NCI-H146 treated with DMSO at 0.1 percent for 48 hours (cell line): Measurements from ENCODE around the gene TMEM163.
"Not testable (repeated sequence)": the region's sequence is repeated elsewhere in the genome, so short reads cannot be mapped to it uniquely, and the experiment has no call there.

Source experiments
- DNase-seq: peaks from one replicate; lab custom pipeline; 2025; ENCODE audit not compliant: unreplicated experiment; lab: John Stamatoyannopoulos, UW

Gene TMEM163

DNA sequence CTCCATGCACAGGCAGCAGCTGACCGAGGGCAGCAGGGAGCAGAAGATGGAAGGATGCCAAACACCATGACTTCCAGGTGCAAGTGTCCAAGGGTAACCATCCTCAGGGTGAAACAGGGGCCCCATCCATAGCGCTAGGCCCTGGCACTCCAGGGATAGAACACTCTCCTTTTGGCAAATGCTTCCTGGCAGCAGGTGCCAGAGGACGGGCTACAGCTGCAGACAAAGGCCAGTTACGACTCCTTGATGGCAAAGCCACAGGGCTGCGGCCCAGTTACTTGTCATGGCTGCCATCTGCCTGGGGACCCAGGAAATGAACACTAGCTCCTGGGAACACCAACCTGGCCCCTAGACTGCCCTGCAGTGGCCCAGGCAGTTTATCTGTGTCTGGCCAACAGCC is 178.8 kb downstream of the TMEM163 start:
- peak; percentile 32 for DNase-seq

DNA sequence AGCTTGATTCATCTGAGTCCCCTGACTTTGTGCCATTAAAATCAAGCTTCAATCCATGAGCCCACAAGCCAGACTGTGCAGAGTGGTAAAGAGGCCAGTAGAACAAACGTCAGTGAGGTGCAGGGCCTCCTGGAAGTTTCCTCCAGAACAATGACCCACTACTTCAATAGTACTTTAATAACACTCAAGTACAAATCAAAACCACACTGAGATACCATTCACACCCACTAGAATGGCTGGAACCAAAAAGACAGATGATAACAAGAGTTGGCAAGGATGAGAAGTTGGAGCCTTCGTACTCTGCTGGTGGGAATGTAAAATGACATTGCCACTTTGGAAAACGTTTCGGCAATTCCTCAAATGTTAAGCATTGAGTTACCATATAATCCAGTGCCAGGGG is 181.1 kb downstream of the TMEM163 start:
- DNase-seq: no peak

DNA sequence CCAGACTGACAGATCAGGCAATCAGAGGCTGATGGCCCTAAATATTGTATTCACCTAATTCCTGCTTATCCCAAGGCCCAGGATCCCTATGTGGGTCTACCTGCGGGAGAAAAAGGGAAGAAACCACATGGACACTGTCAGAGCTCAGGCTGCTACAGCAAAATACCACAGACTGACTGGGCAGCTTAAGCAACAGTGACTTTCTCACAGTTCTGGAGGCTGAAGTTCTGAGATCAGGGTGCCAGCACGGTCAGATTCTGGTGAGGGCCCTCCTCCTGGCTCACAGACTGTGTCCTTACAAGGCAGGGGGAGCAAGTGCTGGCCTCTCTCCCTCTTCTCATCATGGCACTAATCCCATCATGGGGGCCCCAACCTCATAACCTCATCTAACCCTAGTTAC is 181.7 kb downstream of the TMEM163 start:
- no peak for DNase-seq

DNA sequence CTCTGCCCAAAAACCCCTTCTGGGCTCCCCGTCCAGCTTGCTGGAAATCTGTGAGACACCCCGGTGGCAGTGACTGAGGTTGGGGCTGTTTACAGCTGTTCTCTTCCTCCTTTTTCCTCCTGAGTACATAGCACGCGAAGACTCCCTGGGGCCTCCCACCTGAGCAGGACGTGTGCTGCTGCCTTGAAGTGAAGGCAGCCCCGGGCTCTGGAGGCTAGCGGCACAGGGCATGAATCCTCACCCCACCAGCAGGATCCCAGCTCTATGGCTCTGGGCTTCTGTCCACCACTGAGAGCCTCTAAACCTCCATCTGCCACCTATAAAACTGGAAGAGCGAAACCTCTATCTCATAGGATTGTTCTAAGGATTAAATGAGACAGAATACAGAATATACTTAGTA is 182.5 kb downstream of the TMEM163 start:
- peak; percentile 23 for DNase-seq

DNA sequence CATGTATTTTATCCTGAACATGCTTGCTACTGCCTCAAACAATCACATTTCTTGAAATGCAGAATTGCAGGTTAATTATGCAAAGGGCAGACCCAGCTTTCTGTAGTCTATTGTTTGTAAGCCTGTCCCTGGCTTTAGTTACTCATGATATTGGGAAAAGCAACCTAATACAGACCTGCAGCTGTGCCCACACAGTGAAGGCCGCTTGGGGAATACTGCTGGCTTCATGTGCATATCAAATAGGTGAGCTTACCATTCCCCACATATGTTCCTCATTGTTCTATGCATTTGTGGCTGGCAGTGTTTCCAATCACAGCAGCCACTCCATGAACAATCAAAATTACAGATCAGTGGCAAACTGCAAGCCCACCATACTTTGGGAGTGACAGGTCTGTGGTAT is 186.3 kb downstream of the TMEM163 start:
- no peak for DNase-seq

DNA sequence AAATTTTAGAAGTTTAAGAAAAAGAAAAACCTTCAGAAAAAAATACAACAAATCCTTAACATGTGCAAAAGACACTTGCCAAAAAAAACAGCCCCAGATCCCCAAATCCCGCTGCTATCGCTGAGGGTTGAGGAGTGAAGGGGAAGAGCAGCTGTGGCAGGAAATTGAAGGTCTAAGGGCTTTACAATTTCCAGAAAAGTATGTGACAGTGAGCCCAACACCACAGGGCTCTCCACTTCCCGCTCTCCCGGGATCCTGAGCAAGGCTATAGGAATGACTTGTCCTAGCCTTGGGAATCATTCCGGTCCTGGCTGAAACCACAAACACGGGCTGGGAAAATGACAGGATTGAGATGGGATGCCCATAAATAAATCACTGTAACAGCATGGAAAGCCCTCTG is 191.4 kb downstream of the TMEM163 start:
- DNase-seq: no peak

DNA sequence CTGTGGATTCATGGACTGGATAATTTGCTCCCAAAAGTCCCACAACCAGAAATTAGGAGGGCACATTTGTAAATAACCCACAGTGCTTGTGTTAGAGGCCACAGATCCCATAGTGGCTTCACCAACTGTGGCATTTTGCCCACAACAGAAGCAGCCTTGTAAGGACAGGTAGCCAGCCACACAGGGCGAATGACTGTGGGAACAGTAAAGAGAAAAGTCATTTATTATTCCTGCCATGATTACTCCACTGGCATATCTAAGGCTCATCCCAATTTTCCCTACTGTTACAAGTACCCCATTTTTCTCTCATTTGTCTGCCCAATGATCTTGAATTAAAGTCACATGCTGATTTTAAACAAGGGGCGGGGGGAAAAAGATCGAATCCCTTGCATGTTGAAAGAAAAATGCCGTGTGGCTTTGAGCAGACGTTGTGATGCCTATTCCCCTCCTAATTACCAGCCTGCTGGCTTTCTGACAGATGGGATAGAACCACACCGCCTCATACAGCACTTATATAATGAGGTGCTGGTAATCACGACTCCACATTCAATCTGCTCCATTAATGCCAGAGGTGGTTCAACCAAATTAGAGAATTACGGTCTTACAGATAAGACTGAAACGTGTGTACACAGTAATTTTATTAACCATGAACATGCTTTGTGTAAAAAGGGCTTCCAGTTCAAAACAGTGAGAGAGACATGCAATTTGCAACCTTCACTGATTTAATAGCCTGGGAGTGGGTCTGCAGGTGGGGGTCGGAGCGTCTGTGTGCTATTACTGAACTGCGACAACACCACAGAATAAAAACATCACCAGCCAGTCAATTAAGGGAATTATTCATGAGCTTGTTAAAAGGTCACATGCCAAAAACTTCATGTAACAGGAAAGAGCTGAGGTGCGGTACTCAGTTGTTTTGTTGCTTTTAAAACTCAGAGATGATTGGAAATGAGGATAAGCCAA is 196.0 kb downstream of the TMEM163 start:
- peak; percentile 95 for DNase-seq

DNA sequence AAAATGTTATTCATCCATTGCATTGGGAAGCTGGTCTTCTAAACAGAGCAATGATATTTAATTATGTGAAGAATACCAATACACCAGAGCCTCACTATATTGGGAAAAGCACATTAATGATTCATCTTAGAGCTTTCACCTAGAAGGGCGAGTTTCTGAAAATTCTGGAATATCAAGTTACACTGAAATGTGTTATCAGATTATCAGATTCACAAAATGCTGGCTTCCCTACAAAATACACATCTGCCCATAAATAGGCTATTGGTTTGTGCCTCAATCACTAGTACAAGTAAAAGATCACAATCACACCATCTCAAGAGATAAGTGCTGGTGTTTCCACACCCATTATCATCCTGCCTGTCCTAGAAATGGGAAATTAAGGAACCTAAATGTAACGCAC is 200.7 kb downstream of the TMEM163 start:
- no peak for DNase-seq

DNA sequence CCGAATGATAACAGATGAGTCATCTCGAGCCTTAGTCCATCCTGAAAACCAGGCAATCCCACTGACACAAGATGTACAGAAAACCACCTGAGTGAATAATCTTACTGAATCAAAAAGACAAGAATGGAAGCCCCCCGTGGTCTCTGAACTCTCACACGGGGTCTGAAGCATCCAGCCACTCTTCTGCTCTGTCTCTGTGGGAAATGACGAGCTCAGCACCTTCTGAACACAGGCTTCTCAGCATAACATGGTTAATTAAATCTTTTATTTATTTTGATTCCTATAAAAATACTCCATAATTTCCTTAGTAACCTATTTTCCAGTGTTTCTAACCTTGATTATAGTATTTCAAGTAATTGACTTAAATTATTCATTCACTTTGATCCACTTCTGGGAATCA is 203.7 kb downstream of the TMEM163 start:
- no peak for DNase-seq

DNA sequence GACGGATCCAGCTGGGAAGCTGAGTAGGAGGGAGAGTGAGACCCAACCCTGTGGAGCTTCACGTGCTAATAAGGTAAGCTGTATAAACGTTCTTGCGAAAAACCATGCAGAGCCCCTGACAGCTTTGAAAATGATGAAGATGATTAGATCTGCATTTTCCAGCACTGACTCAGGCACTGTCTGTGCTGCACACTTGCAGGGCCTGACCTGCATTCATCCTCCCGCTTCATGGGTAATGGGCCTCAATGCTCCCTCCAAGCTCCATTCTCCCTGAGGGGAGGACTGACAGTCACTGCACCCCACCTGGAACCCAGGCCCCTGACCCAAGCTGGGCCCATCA is 205.4 kb downstream of the TMEM163 start:
- no peak for DNase-seq

DNA sequence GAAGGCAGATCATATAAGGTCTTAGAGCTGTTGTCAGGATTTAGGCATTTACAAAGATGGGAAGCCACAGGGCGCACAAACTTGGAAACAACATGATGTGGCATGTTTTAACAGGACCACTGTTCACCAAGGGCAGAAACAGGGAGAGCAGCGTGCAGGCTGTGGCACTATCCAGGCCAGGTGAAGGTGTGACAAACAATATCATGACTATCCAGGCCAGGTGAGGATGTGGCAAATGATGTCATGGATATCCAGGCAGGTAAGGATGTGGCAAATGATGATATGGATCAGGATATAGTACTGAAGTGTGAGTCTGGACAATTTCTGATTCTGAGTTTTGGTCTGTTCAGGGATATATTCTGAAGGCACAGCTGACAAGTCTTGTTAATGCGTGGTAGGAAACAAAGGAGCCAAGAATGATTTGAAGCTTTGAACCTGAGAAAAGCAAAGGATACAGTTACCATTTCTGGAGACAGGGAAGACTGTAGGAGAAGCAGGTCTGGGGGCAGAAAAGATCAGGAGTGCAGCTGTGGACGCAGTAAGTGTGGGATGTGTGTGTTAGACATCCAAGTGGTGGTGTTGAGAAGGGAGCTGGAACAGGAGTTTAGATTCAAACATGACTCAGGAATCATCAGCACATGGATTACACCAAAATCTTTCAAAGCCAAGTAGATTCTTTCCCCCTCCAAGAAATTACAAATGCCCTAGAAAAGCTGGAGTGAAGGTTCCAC is 205.9 kb downstream of the TMEM163 start:
- DNase-seq: no peak

DNA sequence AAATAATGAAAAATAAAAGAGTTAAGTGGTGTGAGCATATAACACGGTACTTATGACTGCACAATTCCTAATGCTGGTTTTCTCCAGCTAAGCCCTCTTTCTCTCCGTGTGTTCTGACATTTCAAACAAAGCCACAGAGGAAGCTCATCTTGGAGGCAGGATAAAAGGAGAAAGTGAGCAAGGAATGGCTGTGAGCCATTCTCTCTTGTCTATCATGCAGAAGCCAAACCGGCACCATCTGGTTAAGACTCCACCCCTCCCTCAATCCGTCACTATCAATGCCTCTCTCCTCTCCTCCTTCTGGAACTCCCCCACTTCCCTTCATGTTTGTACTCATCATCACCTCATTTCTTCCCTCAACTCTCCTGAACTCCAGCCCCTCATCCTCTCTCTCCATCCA is 210.4 kb downstream of the TMEM163 start:
- DNase-seq: peak; percentile 93

DNA sequence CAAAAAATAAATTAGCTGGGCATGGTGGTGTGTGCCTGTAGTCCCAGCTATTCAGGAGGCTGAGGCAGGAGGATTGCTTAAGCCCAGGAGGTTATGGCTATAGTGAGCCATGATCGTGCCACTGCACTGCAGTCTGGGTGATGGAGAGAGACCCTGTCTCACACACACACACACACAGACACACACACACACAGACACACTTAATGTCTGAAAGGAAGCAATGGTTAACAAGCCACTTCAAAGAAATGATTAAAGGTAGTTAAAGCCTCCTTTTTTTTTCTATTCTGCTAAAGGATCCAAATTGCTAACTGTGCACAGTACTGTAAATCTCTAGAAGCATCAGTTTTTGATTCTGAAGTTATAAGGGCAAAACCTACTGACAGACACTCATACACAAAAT is 211.1 kb downstream of the TMEM163 start:
- DNase-seq: no peak

DNA sequence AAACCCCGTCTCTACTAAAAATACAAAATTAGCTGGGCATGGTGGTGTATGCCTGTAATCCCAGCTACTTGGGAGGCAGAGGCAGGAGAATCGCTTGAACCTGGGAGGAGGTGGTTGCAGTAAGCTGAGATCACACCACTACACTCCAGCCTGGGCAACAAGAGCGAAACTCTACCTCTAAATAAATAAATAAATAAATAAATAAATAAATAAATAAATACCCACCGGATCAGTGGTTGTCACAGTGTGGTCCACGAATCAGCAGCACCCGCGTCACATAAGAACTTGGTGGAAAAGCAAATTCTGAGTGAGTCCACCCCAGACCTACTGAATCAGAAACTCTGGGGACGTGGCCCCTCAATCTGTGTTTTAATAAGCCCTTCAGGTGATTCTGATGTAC is 211.6 kb downstream of the TMEM163 start:
- DNase-seq: not testable (repeated sequence)

DNA sequence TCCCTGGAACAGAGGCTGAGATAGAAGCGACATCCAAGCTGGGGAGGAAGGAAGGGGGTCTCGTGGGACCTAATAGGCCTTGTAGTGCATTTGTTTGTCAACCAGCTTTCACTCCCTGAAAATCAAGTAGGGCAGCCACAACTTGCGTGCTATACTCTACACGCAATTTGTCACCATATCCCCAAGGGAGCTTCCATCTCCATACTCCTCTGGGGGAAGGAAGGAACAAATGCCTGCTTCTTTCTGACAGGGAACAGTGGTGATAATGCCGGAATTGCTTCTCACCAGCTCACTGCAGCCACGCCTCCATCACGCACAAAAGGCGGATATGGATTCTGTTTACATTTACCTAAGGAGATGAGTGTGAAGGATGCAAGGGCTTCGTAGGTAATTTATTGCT is 213.4 kb downstream of the TMEM163 start:
- no peak for DNase-seq

DNA sequence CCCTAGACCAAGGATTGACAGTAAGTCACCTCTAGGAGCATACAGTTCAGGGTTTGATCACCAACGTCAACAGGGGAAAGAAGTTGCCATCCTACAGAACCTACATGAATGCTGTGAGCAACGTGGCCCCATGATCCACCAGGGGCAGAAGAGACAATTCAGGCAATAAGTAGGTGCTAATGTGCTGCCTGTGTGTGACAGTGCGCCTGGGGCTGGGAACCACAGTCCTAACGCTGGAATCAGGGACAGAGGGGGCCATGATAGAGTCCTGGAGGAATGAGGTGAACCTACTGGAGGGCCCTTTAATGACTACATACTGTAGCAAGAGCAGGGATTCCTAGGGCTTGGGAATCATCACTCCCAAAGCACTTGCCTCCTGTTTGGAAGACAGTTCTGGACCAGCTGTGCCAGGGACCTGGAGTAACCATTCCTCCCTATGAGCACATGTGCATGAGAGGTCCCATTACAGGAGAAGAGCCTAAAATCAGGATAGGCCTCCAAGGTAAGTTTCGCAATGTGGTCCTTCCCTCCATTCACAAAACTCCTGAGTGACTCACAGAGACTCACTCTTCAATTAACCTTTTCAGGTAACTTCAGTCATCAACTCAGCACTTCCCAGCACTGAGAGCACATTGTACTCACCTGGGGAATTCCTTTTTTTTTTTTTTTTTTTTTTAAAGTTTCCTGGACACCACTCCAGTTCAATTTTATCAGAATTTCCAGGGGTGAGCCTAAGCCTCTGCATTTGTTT is 214.0 kb downstream of the TMEM163 start:
- no peak for DNase-seq

DNA sequence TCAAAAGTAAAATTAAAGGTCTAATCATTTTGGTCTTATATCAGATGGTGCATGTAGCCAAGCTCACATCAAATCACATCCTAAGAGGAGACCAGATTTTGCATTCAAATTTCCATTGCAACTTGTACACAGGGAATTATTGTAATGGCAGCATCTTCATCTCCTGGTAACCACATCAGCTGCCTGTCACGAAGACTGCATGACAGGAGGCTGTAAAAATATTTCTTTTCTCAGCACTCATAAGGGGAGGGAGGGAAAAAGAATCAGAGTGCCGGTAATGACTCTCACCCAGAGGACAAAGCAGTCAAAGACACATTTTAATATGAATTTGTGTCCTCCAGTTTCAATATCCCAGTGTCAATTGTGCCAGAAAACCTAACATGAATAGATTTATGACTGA is 216.7 kb downstream of the TMEM163 start:
- no peak for DNase-seq

DNA sequence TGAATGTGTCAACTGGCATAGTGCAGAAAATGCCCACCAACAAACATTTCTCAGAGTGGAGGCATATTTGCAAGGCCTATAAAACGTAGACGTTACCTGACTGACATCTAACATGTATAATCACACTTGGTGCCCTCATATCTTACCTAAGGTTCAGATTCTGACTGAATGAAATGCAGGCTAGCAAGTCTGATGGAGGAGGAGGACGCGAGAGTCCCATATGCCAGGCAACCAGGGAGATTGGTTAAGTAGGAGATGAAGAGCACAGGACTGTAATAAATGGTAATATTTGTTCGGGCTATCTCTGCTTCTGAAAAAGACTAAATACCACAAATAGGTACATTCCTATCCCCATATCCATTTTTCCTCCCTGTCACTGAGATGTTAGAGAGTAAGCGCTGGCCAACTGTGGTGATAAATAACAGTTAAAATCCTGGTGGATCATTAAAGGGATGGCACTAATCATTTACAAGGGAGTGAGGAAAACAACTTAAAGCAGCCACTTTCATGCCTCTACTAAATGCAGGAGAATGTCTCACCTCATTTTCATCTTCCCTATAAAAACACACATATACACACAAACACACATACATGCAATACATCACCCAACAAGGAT is 217.2 kb downstream of the TMEM163 start:
- no peak for DNase-seq

DNA sequence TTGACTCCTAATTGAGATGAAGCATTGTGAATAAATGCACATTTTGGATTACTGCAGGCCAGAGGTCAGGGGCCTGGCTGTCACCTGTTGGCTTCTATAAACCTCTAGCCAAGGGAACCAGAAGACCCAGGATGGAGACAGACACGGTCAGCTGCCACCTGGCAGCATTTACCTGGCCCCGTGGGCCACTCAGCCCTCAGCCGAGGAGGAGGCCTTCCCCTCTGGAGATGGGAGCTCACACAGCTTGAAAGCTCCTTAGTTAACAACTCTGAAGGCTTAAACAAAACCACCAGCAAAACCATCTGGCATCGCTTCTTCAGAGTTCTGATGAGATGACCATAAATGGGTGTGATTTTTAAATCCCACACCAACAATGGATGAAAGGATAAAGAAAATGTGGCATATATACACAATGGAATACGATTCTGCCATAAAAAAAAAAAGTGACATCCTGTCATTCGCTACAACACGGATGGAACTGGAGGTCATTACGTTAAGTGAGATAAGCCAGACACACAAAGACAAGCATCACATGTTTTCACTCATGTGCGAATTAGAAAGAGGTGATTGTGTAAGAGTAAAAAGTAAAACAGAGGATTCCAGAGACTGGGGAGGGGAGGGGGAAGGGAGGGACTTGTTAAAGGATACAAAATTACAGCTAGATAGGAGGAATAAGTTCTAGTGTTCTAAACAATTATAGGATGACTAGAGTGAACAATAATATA is 218.4 kb downstream of the TMEM163 start:
- no peak for DNase-seq

DNA sequence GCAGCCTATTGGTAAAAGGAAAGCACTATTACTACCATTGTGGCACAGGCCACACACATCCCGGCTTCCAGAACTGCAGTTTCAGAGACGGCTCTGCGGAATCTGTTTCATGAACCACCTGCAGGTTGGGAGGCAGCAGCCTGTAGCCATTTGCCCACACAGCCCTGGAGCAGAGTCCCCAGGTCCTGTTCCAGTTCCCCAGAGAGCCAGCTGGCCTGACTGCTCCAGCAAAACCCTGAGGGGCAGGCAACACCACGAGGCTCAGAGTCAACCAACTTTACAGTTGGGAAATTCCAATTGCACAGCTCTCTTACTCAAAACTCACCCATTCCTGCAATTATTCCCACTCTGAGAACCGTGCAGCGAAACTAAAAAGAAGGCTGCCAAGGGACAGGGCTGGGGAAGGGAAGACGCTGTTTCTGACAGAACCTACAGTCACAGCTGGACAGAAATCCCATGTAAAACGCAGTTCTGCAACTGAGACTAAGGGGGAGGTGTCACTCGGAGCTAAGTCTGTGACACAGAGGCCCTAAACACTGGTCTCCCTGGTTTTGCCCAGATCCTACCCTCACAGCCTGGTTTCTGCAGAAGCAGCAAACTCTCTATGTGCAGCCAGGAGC is 219.4 kb downstream of the TMEM163 start:
- no peak for DNase-seq
